ENCODE data around the gene CNPY3.
"Not testable (repeated sequence)": the region's sequence is repeated elsewhere in the genome, so short reads cannot be mapped to it uniquely, and the experiment has no call there.

CNPY3 gene

DNA sequence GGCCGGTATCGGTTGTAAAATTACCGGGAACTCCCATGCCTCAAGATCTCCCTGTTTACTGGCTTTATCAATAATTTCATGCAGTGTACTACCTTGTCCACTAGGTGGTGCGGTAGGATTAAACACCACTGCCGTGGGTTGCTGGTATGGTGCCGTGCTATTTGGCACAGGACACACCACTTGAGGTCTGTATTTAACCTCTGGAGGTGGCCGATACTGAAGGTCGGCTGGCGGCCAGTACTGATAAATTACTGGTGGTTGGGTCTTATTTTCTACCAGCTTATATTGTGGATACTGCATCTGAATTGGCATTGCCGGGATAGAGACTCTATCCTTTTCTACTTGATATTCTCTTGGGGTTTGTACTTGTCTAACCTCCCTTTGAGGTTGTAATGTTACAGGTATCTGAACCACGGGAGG is 27.7 kb upstream of the CNPY3 start:
- peaks cover 21% of the 10 kb centered on the region for H3K4me1 Mint-ChIP-seq (ENCODE audit: low read depth)
- no peak overlapping the region for H3K27ac Mint-ChIP-seq
- no peaks in the 10 kb centered on the region for H3K27me3 Mint-ChIP-seq
- intact Hi-C loops (cut with micrococcal nuclease), result loop anchor here (2.0 to 5.0 kb wide), 2 partner anchors 121 to 241 kb away; partner anchors contain the start of gene RRP36
- H3K4me3 Mint-ChIP-seq, result no peak overlapping the region
- H3K36me3 Mint-ChIP-seq (ENCODE audit: low read depth), result no peaks in the 10 kb centered on the region
- H3K9me3 Mint-ChIP-seq, result no peaks in the 10 kb centered on the region

DNA sequence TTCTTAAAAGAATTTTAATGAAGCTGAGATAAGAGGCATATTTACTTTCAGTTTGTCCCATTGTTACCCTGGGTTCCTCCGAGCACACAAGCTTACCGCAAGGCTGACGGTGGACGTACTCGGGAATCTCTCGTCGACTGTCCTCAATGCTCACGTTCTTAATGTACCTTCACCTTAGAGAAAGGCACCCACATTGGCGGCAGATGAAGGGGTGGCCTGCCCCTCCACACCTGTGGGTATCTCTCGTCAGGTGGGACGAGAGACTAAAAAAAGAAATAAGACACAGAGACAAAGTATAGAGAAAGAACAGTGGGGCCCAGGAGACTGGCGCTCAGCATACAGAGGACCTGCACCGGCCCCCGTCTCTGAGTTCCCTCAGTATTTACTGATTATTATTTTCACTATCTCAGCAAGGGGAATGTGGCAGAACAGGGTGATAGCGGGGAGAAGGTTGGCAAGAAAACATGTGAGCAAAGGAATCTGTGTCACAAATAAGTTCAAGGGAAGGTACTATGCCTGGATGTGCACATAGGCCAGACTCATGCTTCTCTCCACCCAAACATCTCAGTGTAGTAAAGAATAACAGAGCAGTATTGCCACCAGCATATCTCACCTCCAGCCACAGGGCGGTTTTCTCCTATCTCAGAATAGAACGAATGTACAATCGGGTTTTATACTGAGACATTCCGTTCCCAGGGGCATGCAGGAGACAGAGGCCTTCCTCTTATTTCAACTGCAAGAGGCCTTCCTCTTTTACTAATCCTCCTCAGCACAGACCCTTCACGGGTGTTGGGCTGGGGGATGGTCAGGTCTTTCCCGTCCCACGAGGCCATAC is 26.6 kb upstream of the CNPY3 start:
- H3K36me3 Mint-ChIP-seq (ENCODE audit: low read depth); H3K27ac Mint-ChIP-seq; H3K9me3 Mint-ChIP-seq; H3K4me3 Mint-ChIP-seq; H3K27me3 Mint-ChIP-seq: not testable (repeated sequence)
- intact Hi-C loops (cut with micrococcal nuclease), result loop anchor here (5.0 kb wide), 1 partner anchor 120 kb away; the partner anchor contains the start of gene RRP36
- H3K4me1 Mint-ChIP-seq (ENCODE audit: low read depth), result peaks cover 21% of the 10 kb centered on the region

DNA sequence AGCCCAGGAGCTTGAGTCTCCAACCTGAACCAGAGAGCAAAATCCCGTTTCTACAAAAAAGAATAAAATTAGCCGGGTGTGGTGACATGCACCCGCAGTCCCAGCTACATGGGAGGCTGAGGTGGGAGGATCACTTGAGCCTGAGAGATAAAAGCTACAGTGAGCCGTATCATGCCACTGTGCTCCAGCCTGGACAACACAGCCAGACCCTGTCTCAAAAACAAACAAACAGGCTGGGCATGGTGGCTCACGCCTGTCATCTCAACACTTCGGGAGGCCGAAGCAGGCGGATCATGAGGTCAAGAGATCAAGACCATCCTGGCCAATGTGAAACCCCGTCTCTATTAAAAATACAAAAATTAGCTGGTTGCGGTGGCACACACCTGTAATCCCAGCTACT is 24.8 kb upstream of the CNPY3 start:
- H3K27ac Mint-ChIP-seq, result no peak overlapping the region
- intact Hi-C loops (cut with micrococcal nuclease), result loop anchor here (5.0 kb wide), 1 partner anchor 118 kb away; the partner anchor contains the start of gene RRP36
- H3K36me3 Mint-ChIP-seq (ENCODE audit: low read depth), result no peaks in the 10 kb centered on the region
- no peak overlapping the region for H3K4me3 Mint-ChIP-seq
- H3K27me3 Mint-ChIP-seq, result no peaks in the 10 kb centered on the region
- peaks cover 21% of the 10 kb centered on the region for H3K4me1 Mint-ChIP-seq (ENCODE audit: low read depth)
- H3K9me3 Mint-ChIP-seq, result no peaks in the 10 kb centered on the region

DNA sequence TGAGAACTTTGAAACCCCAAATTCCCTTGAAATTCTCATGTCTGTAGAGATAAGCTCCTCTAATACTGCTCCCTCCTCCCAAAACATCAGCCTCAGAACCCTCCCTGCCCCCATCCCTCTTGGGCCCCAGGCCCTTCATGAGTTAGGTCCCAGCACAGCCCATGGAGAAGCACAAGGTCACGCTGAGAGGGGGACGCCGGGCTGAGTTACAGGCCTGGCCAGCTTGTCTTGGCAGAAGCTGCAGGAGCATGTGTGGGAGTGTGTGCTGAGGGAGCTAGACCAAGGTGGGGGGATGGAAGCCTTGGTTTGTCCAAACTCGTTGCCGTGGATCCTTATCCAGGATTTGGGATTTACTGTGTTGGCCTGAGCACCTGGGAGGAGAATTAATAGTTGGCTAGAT is 21.9 kb upstream of the CNPY3 start:
- intact Hi-C loops (cut with micrococcal nuclease), result no loop called here
- peaks cover 16% of the 10 kb centered on the region for H3K4me1 Mint-ChIP-seq (ENCODE audit: low read depth)

DNA sequence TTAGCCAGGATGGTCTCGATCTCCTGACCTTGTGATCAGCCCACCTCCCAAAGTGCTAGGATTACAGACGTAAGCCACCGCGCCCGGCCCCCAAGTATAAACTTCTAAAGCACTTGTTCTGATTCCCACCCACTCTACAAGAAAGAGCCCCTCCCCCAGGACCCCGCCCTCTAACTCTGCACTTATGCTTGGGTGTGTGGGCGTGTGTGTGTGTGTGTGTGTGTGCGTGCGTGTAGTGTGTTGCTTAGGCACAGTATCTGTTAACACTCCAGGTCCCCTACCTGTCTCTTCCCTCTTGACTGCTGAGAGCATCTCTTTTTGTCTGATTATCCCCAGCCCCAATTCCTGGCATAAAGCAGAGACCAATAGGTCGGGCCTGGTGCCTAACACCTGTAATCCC is 19.4 kb upstream of the CNPY3 start:
- Mint-ChIP-seq H3K27ac (no peak overlapping the region), H3K36me3 (ENCODE audit: low read depth) (no peaks in the 10 kb centered on the region), H3K27me3 (peaks cover 16% of the 10 kb centered on the region), H3K9me3 (no peaks in the 10 kb centered on the region), H3K4me3 (no peak overlapping the region), H3K4me1 (ENCODE audit: low read depth) (peaks cover 6% of the 10 kb centered on the region)
- intact Hi-C loops (cut with micrococcal nuclease), result no loop called here

More for the DNA sequence above, 21.9 kb upstream of the CNPY3 start:
- no peak overlapping the region for H3K27ac Mint-ChIP-seq
- H3K36me3 Mint-ChIP-seq (ENCODE audit: low read depth), result no peaks in the 10 kb centered on the region
- peaks cover 12% of the 10 kb centered on the region for H3K27me3 Mint-ChIP-seq
- no peak overlapping the region for H3K4me3 Mint-ChIP-seq
- no peaks in the 10 kb centered on the region for H3K9me3 Mint-ChIP-seq

DNA sequence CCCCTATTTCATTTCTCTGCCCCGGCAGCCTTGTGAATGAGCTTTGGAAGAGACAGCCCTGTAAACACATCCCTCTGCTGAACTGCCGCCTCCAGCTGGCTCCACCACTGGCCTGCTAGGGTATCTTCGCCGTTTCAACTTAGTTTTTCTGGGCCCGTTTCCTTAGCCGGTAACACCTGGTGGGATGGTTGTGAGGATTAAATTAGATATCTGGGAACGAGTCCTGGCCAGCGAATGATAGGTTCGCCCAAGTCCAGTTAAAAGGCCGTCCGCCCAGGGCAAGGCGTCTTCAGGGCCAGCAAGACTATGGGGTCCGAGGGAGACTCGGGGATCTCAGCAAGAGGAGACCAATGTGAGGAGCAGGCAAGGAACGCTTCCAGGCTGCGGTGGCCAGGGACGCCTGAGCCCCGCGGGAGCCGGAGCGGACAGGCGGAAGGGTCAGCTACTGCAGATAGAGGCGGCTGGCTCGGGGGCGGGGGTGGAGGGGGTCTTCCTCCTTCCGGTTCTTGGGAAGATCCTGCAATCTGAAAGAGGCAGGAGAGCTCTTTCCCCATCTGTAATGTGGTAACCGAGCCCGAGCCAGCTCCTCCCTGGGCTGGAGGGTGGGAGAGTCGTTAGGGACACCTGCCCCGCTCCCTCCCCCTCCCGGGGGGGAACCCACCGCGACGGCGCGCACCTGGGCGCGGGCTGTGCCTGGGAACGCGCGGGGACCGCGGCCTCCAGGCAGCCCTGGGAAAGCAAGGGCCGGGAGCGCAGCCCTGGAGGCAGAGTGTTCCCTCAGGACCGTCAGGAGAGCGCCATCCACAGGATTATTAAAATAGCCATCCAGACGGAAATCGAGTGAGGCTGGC is 17.9 kb upstream of the CNPY3 start:
- H3K27ac Mint-ChIP-seq, result no peak overlapping the region
- H3K36me3 Mint-ChIP-seq (ENCODE audit: low read depth), result no peaks in the 10 kb centered on the region
- no peaks in the 10 kb centered on the region for H3K9me3 Mint-ChIP-seq
- intact Hi-C loops (cut with micrococcal nuclease), result no loop called here
- H3K27me3 Mint-ChIP-seq, result peaks cover 21% of the 10 kb centered on the region
- peak overlapping the region; percentile 4 for H3K4me3 Mint-ChIP-seq
- H3K4me1 Mint-ChIP-seq (ENCODE audit: low read depth), result peaks cover 6% of the 10 kb centered on the region

DNA sequence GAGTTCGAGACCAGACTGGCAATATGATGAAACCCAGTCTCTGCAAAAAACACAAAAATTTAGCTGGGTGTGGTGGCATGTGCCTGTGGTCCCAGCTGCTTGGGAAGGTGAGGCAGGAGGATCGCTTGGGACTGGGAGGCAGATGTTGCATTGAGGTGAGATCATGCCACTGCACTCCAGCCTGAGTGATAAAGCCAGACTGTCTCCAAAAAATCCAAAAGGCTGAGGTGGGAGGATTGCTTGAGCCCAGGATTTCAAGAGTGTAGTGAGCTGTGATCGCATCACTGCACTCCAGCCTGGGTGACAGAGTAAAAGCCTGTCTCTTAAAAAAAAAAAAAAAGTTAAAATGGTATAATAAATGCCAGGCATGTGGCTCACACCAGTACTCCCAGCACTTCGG is 14.7 kb upstream of the CNPY3 start:
- intact Hi-C loops (cut with micrococcal nuclease), result no loop called here
- peaks cover 21% of the 10 kb centered on the region for H3K27me3 Mint-ChIP-seq
- H3K36me3 Mint-ChIP-seq (ENCODE audit: low read depth), result no peaks in the 10 kb centered on the region
- no peak overlapping the region for H3K4me3 Mint-ChIP-seq
- H3K4me1 Mint-ChIP-seq (ENCODE audit: low read depth), result peaks cover 6% of the 10 kb centered on the region
- H3K27ac Mint-ChIP-seq, result no peak overlapping the region
- H3K9me3 Mint-ChIP-seq, result no peaks in the 10 kb centered on the region

DNA sequence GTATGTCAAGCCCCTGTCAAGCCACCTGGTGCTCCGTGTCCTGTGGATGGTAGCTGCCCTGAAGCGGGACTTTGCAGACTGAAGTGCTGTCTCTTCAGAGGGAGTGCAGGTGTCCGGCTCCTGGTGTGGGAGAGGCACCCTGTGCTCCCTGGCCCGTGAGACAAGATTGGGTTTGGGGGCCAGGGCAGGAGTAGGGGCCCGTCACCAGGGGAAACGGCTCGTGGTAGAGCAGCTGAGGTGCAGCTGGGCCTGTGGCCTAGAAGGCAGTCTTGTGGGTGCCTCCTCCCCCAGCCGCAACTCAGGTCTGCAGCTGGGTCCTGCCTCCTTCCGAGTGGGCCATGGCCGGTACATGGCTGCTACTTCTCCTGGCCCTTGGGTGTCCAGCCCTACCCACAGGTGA is 13.5 kb upstream of the CNPY3 start, which contains the start of gene PTCRA:
TSS of gene PTCRA (plus strand) at position 322 of the 400 bp plus-strand sequence. CDS start at position 339, 17 bp downstream.
- H3K27ac Mint-ChIP-seq, result no peak within 1 kb of the TSS
- H3K4me1 Mint-ChIP-seq (ENCODE audit: low read depth), result peaks cover 6% of the 10 kb centered on the region
- H3K36me3 Mint-ChIP-seq (ENCODE audit: low read depth), result no peaks in the 10 kb centered on the region
- peaks cover 21% of the 10 kb centered on the region for H3K27me3 Mint-ChIP-seq
- no peaks in the 10 kb centered on the region for H3K9me3 Mint-ChIP-seq
- H3K4me3 Mint-ChIP-seq, result no peak within 1 kb of the TSS
- intact Hi-C loops (cut with micrococcal nuclease), result no loop called here

DNA sequence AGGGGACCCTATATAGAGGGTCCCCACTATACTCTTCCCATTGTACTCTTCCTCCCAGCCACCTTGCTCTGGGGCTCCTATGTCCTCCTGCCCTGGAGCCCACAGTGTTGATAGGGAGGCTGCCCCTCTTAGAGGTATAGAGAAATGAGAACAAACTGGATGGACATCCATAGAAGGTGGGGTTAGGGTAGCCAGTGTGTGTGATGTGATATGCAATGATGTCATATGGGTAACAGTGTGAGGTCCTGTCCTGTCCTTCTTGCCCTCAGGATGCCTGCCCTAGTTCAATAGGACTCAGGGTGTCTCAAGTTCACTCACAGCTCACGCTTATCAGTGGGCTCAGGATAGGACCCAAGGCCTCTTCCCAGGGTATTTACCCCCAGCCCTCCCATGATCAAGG is 13.0 kb upstream of the CNPY3 start:
- no peak overlapping the region for H3K27ac Mint-ChIP-seq
- peaks cover 3% of the 10 kb centered on the region for H3K4me1 Mint-ChIP-seq (ENCODE audit: low read depth)
- no peak overlapping the region for H3K4me3 Mint-ChIP-seq
- H3K36me3 Mint-ChIP-seq (ENCODE audit: low read depth), result no peaks in the 10 kb centered on the region
- intact Hi-C loops (cut with micrococcal nuclease), result no loop called here
- H3K27me3 Mint-ChIP-seq, result peaks cover 17% of the 10 kb centered on the region
- H3K9me3 Mint-ChIP-seq, result no peaks in the 10 kb centered on the region

DNA sequence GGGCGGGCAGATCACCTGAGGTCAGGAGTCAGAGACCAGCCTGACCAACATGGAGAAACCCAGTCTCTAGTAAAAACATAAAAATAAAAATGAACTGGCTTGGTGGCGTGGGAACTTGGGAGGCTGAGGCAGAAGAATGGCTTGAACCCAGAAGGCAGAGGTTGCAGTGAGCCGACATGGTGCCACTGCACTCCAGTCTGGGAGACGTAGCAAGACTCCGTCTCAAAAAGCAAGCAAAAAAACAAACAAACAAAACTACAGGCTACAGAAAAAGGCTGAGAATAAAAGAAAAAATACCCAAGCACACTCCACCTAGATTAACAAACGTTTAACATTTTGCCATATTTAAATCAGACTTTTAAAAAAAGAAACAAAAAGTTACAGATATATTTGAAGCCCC is 7.5 kb upstream of the CNPY3 start:
- intact Hi-C loops (cut with micrococcal nuclease), result no loop called here
- Mint-ChIP-seq H3K9me3 (no peaks in the 10 kb centered on the region), H3K36me3 (ENCODE audit: low read depth) (no peaks in the 10 kb centered on the region), H3K4me3 (no peak overlapping the region), H3K27me3 (no peaks in the 10 kb centered on the region), H3K4me1 (ENCODE audit: low read depth) (peaks cover 41% of the 10 kb centered on the region), H3K27ac (peak overlapping the region; percentile 24)

DNA sequence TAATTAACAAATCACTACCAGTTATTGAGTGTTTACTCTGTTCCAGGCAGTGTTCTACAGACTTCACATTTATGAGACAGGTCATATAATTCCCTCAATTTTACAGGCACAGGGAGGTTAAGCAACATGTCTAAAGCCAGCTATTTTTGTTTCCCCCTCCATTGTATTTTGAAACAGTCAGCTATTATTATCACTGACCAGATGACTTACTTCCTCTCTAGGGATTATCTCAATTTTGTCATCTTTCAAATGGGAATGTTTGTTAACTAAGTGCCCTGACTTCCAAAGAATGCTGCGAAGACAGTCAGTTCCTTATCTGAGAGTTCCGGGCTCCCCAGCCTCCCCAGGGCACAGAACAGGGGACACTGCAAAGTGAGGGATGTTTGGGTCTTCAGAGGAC is 5.6 kb upstream of the CNPY3 start:
- Mint-ChIP-seq H3K4me1 (ENCODE audit: low read depth) (peaks cover 52% of the 10 kb centered on the region), H3K9me3 (no peaks in the 10 kb centered on the region), H3K4me3 (peak overlapping the region; percentile 34), H3K27ac (peak overlapping the region; percentile 64), H3K36me3 (ENCODE audit: low read depth) (no peaks in the 10 kb centered on the region), H3K27me3 (no peaks in the 10 kb centered on the region)
- intact Hi-C loops (cut with micrococcal nuclease), result no loop called here

DNA sequence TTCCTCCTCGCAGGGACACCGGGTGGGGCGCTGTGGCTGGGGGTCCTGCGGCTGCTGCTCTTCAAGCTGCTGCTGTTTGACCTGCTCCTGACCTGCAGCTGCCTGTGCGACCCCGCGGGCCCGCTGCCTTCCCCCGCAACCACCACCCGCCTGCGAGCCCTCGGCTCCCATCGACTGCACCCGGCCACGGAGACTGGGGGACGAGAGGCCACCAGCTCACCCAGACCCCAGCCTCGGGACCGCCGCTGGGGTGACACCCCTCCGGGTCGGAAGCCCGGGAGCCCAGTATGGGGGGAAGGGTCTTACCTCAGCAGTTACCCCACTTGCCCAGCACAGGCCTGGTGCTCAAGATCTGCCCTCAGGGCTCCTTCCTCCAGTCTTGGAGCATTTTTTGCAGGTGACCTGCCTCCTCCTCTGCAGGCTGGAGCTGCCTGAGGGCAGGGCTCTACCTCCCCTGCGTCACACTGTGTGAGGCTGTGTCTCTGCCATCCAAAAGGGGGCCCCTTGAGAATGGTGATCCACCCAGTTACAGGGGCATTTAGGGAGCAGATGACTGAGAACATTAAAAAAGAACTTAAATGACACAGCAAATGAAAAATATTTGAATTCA is 3.9 kb upstream of the CNPY3 start:
- Mint-ChIP-seq H3K27ac (peak overlapping the region; percentile 45), H3K4me1 (ENCODE audit: low read depth) (peaks cover 63% of the 10 kb centered on the region), H3K9me3 (no peaks in the 10 kb centered on the region), H3K27me3 (no peaks in the 10 kb centered on the region), H3K4me3 (no peak overlapping the region), H3K36me3 (ENCODE audit: low read depth) (peaks cover 11% of the 10 kb centered on the region)
- intact Hi-C loops (cut with micrococcal nuclease), result no loop called here

DNA sequence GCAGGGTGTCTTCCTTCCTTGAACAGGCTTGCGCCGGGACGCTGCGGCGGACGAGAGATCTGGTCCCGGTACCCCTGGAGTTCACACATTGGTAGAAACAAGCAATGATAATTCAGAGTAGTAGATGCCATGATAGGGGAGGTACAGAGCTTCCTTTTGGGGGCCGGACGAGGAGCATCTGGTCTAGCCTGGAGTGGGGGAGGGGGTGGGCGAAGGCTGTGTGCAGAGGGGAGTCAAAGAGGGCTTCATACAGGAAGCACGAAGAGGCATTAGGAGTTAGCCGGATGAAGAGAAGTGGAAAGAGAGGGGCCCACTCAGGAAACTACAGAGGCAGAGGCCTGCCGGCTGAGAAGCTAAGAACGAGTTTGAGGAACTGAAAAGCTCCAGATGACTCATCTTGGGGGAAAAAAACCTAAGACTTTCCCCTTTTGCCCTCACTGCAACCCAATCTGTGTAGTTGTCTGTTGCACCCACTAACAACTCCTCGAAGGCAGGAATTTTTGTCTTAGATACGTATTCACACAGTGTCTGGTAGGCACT is 611 bp downstream of the CNPY3 start:
- H3K27ac Mint-ChIP-seq, result peak overlapping the region; percentile 98
- no peaks in the 10 kb centered on the region for H3K9me3 Mint-ChIP-seq
- H3K4me3 Mint-ChIP-seq, result peak overlapping the region; percentile 96
- no peaks in the 10 kb centered on the region for H3K27me3 Mint-ChIP-seq
- intact Hi-C loops (cut with micrococcal nuclease), result loop anchor here (5.0 kb wide), 1 partner anchor 52 kb away; the partner anchor contains the start of gene PPP2R5D
- H3K4me1 Mint-ChIP-seq (ENCODE audit: low read depth), result peaks cover 79% of the 10 kb centered on the region
- H3K36me3 Mint-ChIP-seq (ENCODE audit: low read depth), result peaks cover 53% of the 10 kb centered on the region
